Mucosa of descending colon (tissue), 3 donors: ENCODE data around the gene CLOCK. TPM values are rescaled to one million over a fixed set of nuclear protein-coding genes. Genes with fewer than 3 reads are reported as not detected.
A peak's percentile ranks its signal among the peaks of the same experiment; 100 is the strongest.
"Not testable (repeated sequence)": the region's sequence is repeated elsewhere in the genome, so short reads cannot be mapped to it uniquely, and the experiment has no call there.

ENCODE experiments used
- ATAC-seq: fragments of 200-7000 bp; cut with Tn5 transposase; one replicate; pipeline ENCODE4 v1.9.1; 2020; ENCODE audit warnings: mild to moderate bottlenecking, moderate library complexity
- DNase-seq, 3 donors: peaks; one replicate each; pipeline ENCODE4 v3.0.0-alpha.2; 2020
- H3K36me3 ChIP-seq: fragments of 200-600 bp; one replicate; pipeline ENCODE4 v1.8.0; 2021; ENCODE audit warnings: low read depth, mild to moderate bottlenecking
- H3K4me1 ChIP-seq: fragments of 200-600 bp; one replicate; pipeline ENCODE4 v1.8.0; 2021; ENCODE audit warnings: low read depth, mild to moderate bottlenecking
- H3K4me3 ChIP-seq: fragments of 200-600 bp; one replicate; pipeline ENCODE4 v1.8.0; 2021; ENCODE audit warnings: mild to moderate bottlenecking
- H3K9me3 ChIP-seq: fragments of 200-600 bp; one replicate; pipeline ENCODE4 v1.8.0; 2021; ENCODE audit warnings: mild to moderate bottlenecking
- intact Hi-C, 2 donors: fragments of 100-400 bp; cut with DNase I in 1 of 2; cut with micrococcal nuclease in 1 of 2; formaldehyde crosslinking; loops; one replicate each; pipeline versions ENCODE4 v1.11.0 to v1.11.1; 2022; cut with DNase I, micrococcal nuclease
- total RNA-seq, 3 donors: library from RNA; stranded (reverse); fragmentation: NEBNext Ultra II Directional in 2 of 3; extraction: Animal tissue kit (Norgen Biotek cat#: 25700) in 2 of 3; gene quantifications; one replicate each; pipeline versions ENCODE4 v1.2.1 to v1.2.4, GENCODE V29; 2021 to 2023
- TF ChIP-seq, protein P1 (sequence below): fragments of 200-600 bp; IDR thresholded peaks from one replicate; pipeline ENCODE4 v1.8.0; 2022; ENCODE audit warnings: antibody characterized with exemption, mild to moderate bottlenecking
- donor health status: DM: no; HTN: no; CAD: no; lungs with moderate emphysema.
- donor health status: DM: no; HTN: no; CAD: no.
- donor health status: DM: no; HTN: yes; CAD: no.

The CLOCK gene
- total RNA-seq, 3 donors from 2014 or later = 17.4 to 33.1 (median 25.3) TPM

DNA sequence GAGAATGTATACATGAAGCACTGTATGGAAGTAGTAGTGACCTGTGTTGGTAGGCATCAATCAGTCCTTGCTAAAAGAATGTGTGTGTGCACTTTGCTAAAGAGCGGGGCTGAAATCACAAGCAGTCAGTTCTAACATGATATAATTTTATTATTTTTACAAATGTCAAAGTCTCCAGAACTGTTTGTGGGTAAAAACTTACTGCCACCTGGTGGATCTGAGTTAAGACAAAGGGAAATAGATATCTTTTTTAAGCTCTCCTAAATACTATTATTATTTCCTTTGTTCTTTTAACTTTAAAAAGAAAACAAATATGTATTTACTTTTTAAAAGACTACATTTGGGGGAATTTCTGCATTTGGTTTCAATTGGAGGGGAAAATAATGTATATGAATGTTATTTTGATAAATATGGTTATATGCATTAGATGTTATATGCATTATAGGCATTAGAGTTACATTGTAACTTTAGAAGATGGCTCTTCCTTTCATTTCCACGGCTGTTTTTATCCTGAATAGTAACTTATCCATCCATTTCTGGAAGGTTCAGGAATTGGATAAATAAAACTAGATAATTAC is 7.8 kb upstream of the CLOCK start:
- H3K9me3 ChIP-seq = no peaks in the 10 kb centered on the region
- no peaks in the 10 kb centered on the region for H3K4me1 ChIP-seq
- intact Hi-C loops = loop anchor here in 1 of 2 donors (10.0 kb wide), 1 partner anchor 210 kb away; the partner anchor contains the start of gene SRD5A3
- TF ChIP-seq, protein P1, sequence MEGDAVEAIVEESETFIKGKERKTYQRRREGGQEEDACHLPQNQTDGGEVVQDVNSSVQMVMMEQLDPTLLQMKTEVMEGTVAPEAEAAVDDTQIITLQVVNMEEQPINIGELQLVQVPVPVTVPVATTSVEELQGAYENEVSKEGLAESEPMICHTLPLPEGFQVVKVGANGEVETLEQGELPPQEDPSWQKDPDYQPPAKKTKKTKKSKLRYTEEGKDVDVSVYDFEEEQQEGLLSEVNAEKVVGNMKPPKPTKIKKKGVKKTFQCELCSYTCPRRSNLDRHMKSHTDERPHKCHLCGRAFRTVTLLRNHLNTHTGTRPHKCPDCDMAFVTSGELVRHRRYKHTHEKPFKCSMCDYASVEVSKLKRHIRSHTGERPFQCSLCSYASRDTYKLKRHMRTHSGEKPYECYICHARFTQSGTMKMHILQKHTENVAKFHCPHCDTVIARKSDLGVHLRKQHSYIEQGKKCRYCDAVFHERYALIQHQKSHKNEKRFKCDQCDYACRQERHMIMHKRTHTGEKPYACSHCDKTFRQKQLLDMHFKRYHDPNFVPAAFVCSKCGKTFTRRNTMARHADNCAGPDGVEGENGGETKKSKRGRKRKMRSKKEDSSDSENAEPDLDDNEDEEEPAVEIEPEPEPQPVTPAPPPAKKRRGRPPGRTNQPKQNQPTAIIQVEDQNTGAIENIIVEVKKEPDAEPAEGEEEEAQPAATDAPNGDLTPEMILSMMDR = no peak
- DNase-seq = peak in 1 of 3 donors; percentile 17
- H3K36me3 ChIP-seq = no peaks in the 10 kb centered on the region
- no peak for ATAC-seq
- no peak overlapping the region for H3K4me3 ChIP-seq

- peak; percentile 69 for ATAC-seq
- intact Hi-C loops = loop anchor here in 1 of 2 donors (10.0 kb wide), 1 partner anchor 209 kb away; the partner anchor contains the start of gene SRD5A3
- TF ChIP-seq, protein P1 = no peak
Measured at GRCh38 chr4:55553441-55554201, 6.9 kb upstream of the CLOCK start.

GRCh38 chr4:55551964-55552363 is 5.3 kb upstream of the CLOCK start:
- intact Hi-C loops = loop anchor here in 1 of 2 donors (10.0 kb wide), 1 partner anchor 207 kb away; the partner anchor contains the start of gene SRD5A3
- not testable (repeated sequence) for H3K9me3 ChIP-seq

More at GRCh38 chr4:55553441-55554201, 6.9 kb upstream of the CLOCK start:
- Histone ChIP-seq H3K36me3 (no peaks in the 10 kb centered on the region), H3K4me3 (no peak overlapping the region), H3K9me3 (no peaks in the 10 kb centered on the region), H3K4me1 (no peaks in the 10 kb centered on the region)
- DNase-seq = peak in 1 of 3 donors; percentile 16

DNA sequence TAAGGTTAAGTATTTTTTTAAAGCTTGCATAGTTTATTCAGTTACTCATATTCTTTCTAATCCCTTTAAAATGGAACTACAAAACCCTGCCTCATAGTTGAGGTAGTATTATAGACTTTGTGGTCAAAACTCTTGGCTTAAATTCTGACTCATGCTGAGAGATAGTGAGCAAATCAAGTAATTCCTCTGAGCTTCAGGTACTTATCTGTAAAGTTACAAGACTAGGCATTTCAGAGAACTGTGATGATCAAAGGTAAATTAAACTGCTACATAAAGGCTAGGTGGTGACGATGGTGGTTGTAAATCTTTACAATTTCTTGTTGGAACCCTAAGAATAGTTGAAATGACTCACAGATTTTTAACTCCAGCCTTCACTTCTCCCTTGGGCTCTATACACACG is 3.2 kb upstream of the CLOCK start:
- no peaks in the 10 kb centered on the region for H3K9me3 ChIP-seq
- ATAC-seq (no peak), DNase-seq (no peak)
- H3K4me1 ChIP-seq = peaks cover 8% of the 10 kb centered on the region
- no peak overlapping the region for H3K4me3 ChIP-seq
- TF ChIP-seq, protein P1 = no peak
- intact Hi-C loops = loop anchor here in 1 of 2 donors (10.0 kb wide), 1 partner anchor 205 kb away; the partner anchor contains the start of gene SRD5A3
- H3K36me3 ChIP-seq = no peaks in the 10 kb centered on the region

More at GRCh38 chr4:55551964-55552363, 5.3 kb upstream of the CLOCK start:
- not testable (repeated sequence) for ATAC-seq, DNase-seq, H3K4me3 ChIP-seq, H3K36me3 ChIP-seq, H3K4me1 ChIP-seq

GRCh38 chr4:55547918-55548317 is 1.2 kb upstream of the CLOCK start:
- DNase-seq = no peak
- no peaks in the 10 kb centered on the region for H3K9me3 ChIP-seq
- H3K4me1 ChIP-seq = peaks cover 15% of the 10 kb centered on the region
- no peak overlapping the region for H3K4me3 ChIP-seq
- intact Hi-C loops = no loop called here
- TF ChIP-seq, protein P1 = no peak
- no peak for ATAC-seq
- H3K36me3 ChIP-seq = no peaks in the 10 kb centered on the region

- TF ChIP-seq, protein P1 = no peak
- intact Hi-C loops = no loop called here
- ATAC-seq = no peak
Measured at GRCh38 chr4:55547466-55547770, 709 bp upstream of the CLOCK start.

More at GRCh38 chr4:55547466-55547770, 709 bp upstream of the CLOCK start:
- Histone ChIP-seq H3K9me3 (no peaks in the 10 kb centered on the region), H3K36me3 (no peaks in the 10 kb centered on the region), H3K4me3 (peak overlapping the region; percentile 98), H3K4me1 (peaks cover 15% of the 10 kb centered on the region)
- peak in 1 of 3 donors; percentile 53 for DNase-seq
